ENCODE results near the gene NOTCH3.

DNA sequence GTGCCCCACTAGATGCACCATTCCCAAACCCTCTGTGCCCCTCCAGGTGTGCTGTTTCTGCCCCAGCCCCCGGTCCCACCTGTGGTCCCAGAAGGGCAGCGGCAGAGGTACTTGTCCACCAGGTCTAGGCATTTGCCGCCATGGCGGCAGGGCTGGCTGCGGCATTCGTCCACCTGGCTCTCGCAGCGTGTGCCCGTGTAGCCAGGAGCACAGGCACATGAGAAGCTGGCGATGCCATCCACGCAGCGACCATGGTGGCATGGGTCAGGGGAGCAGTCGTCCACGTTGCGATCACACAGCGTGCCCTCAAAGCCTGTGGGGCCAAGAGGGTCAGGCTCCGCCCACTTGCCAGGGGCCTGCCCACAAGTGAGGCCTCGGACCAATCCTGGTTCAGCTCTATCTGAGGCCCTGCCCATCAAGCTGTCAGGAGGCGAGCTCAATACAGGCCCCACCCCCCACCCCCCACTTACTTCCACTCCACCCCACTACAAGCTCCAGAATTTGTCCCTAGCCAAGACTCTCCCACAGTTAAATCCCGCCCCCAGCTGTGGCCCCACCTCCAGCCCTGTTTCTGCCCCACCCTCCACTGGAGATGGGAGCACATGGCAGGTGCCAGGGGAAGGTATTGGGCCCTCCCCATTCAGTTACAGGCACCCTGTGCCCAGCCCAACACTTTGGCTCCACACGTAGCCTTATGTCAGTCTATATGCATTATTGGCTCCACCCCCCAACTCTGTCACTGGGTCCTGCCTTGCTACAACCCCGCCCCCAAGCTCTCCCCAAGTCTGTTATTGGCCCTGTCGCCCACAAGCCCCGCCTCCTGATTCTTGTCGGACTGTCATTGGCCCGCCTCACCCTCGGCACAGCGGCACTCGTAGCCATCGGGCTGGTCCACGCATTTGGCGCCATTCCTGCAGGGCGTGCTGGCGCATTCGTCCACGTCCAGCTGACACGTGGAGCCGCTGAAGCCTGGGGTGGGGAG is 13.5 kb downstream of the NOTCH3 start:
- TF ChIP-seq, protein P1, sequence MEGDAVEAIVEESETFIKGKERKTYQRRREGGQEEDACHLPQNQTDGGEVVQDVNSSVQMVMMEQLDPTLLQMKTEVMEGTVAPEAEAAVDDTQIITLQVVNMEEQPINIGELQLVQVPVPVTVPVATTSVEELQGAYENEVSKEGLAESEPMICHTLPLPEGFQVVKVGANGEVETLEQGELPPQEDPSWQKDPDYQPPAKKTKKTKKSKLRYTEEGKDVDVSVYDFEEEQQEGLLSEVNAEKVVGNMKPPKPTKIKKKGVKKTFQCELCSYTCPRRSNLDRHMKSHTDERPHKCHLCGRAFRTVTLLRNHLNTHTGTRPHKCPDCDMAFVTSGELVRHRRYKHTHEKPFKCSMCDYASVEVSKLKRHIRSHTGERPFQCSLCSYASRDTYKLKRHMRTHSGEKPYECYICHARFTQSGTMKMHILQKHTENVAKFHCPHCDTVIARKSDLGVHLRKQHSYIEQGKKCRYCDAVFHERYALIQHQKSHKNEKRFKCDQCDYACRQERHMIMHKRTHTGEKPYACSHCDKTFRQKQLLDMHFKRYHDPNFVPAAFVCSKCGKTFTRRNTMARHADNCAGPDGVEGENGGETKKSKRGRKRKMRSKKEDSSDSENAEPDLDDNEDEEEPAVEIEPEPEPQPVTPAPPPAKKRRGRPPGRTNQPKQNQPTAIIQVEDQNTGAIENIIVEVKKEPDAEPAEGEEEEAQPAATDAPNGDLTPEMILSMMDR (IDR thresholded peaks at IDR 0.05), result no peak
- TF ChIP-seq POLR2A (IDR thresholded peaks at IDR 0.05), result no peak

All from ovary (tissue), 3 donors.